ENCODE results near the gene GALNT15. TPM values are rescaled to one million over a fixed set of nuclear protein-coding genes. Genes with fewer than 3 reads are reported as not detected.

Gene GALNT15
- total RNA-seq, 1 donor from 2014 or later, result 0.08 TPM

DNA sequence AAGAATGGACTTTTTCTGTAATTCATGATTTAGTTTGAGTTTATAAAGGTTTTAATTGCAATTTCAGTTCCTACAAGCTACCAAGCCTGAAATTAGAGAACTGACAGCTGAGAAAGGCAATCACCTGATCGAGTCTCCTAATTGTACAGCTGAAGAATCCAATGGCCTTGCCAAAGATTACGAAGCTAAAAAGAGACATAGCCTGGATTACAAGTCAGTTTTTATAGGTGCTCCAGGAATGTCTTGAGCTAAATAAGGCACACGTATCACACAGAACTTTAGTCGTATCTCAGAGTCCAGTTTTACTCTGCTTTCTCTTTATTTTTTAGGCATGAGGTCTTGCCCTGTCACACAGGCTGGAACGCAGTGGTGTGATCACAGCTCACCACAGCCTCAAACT, 83.7 kb downstream of the GALNT15 start:
- H3K27me3 Mint-ChIP-seq (ENCODE audit: unreplicated experiment), result no peaks in the 10 kb centered on the region
- no peak overlapping the region for H3K27ac Mint-ChIP-seq (ENCODE audit: unreplicated experiment)
- DNase-seq (ENCODE audit: low spot score), result no peak
- no peaks in the 10 kb centered on the region for H3K9me3 Mint-ChIP-seq (ENCODE audit: unreplicated experiment)
- H3K4me1 Mint-ChIP-seq (ENCODE audit: unreplicated experiment), result peaks cover 5% of the 10 kb centered on the region
- peaks cover 6% of the 10 kb centered on the region for H3K36me3 Mint-ChIP-seq (ENCODE audit: low read depth, unreplicated experiment)
- TF ChIP-seq, protein P1, sequence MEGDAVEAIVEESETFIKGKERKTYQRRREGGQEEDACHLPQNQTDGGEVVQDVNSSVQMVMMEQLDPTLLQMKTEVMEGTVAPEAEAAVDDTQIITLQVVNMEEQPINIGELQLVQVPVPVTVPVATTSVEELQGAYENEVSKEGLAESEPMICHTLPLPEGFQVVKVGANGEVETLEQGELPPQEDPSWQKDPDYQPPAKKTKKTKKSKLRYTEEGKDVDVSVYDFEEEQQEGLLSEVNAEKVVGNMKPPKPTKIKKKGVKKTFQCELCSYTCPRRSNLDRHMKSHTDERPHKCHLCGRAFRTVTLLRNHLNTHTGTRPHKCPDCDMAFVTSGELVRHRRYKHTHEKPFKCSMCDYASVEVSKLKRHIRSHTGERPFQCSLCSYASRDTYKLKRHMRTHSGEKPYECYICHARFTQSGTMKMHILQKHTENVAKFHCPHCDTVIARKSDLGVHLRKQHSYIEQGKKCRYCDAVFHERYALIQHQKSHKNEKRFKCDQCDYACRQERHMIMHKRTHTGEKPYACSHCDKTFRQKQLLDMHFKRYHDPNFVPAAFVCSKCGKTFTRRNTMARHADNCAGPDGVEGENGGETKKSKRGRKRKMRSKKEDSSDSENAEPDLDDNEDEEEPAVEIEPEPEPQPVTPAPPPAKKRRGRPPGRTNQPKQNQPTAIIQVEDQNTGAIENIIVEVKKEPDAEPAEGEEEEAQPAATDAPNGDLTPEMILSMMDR (IDR thresholded peaks at IDR 0.05; ENCODE audit: unreplicated experiment), result no peak
- H3K4me3 Mint-ChIP-seq (ENCODE audit: unreplicated experiment), result no peak overlapping the region

DNA sequence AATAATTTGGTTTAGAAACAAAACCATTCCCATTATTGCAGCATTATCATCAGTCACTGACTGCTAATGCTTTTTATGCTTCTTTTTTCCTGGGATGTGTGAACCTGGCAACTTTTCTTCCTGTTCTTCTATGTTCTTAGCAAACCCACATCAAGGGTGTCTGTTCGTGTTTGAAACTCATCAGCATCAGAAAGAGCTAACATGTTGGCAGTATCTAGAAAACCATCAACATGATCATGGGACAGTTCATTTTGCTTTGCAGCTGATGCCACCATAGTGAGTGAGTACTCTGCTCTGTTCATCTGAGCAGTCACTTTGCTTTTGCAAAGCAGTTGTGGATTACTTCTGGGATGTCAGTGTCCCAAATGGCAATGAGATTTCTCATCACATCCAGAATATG, 84.4 kb downstream of the GALNT15 start:
- Mint-ChIP-seq H3K9me3 (ENCODE audit: unreplicated experiment) (no peaks in the 10 kb centered on the region), H3K4me3 (ENCODE audit: unreplicated experiment) (no peak overlapping the region), H3K27me3 (ENCODE audit: unreplicated experiment) (no peaks in the 10 kb centered on the region), H3K36me3 (ENCODE audit: low read depth, unreplicated experiment) (peaks cover 6% of the 10 kb centered on the region), H3K4me1 (ENCODE audit: unreplicated experiment) (peaks cover 5% of the 10 kb centered on the region), H3K27ac (ENCODE audit: unreplicated experiment) (no peak overlapping the region)
- DNase-seq (ENCODE audit: low spot score), result no peak
- TF ChIP-seq, protein P1 (IDR thresholded peaks at IDR 0.05; ENCODE audit: unreplicated experiment), result no peak

- TF ChIP-seq, protein P1 (IDR thresholded peaks at IDR 0.05; ENCODE audit: unreplicated experiment), result no peak
- no peak for DNase-seq (ENCODE audit: low spot score)
- Mint-ChIP-seq H3K36me3 (ENCODE audit: low read depth, unreplicated experiment) (peaks cover 6% of the 10 kb centered on the region), H3K4me1 (ENCODE audit: unreplicated experiment) (peaks cover 9% of the 10 kb centered on the region), H3K4me3 (ENCODE audit: unreplicated experiment) (no peak overlapping the region), H3K9me3 (ENCODE audit: unreplicated experiment) (no peaks in the 10 kb centered on the region), H3K27ac (ENCODE audit: unreplicated experiment) (no peak overlapping the region), H3K27me3 (ENCODE audit: unreplicated experiment) (no peaks in the 10 kb centered on the region)
Measured at GRCh38 chr3:16260046-16260445, 85.6 kb downstream of the GALNT15 start.

DNA sequence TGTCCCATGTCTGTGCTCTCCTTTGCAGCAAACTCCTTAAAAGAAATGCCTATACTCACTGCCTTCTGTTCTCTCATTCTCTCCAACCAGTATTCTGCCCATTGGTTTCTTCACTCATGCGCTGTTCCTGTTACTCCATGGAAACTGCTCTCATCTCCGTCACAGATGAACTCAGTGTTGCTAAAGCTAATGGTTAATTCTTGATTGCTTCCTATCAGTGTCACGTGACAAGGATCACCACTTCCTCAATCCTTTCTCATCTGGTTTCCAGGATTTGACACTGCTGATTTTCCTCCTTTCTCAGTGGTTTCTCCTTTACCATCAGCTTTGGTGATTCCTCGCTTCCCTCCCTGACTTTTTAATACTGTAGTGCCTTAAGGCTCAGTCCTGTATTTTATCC, 87.7 kb downstream of the GALNT15 start:
- peaks cover 6% of the 10 kb centered on the region for H3K36me3 Mint-ChIP-seq (ENCODE audit: low read depth, unreplicated experiment)
- no peak for DNase-seq (ENCODE audit: low spot score)
- peaks cover 18% of the 10 kb centered on the region for H3K4me1 Mint-ChIP-seq (ENCODE audit: unreplicated experiment)
- no peak overlapping the region for H3K4me3 Mint-ChIP-seq (ENCODE audit: unreplicated experiment)
- no peaks in the 10 kb centered on the region for H3K27me3 Mint-ChIP-seq (ENCODE audit: unreplicated experiment)
- no peaks in the 10 kb centered on the region for H3K9me3 Mint-ChIP-seq (ENCODE audit: unreplicated experiment)
- no peak overlapping the region for H3K27ac Mint-ChIP-seq (ENCODE audit: unreplicated experiment)
- TF ChIP-seq, protein P1 (IDR thresholded peaks at IDR 0.05; ENCODE audit: unreplicated experiment), result no peak

GRCh38 chr3:16264174-16264707, 89.8 kb downstream of the GALNT15 start:
- H3K27me3 Mint-ChIP-seq (ENCODE audit: unreplicated experiment), result no peaks in the 10 kb centered on the region
- H3K4me1 Mint-ChIP-seq (ENCODE audit: unreplicated experiment), result peaks cover 22% of the 10 kb centered on the region
- no peak for DNase-seq (ENCODE audit: low spot score)
- no peaks in the 10 kb centered on the region for H3K9me3 Mint-ChIP-seq (ENCODE audit: unreplicated experiment)
- peak overlapping the region; percentile 98 for H3K4me3 Mint-ChIP-seq (ENCODE audit: unreplicated experiment)
- H3K27ac Mint-ChIP-seq (ENCODE audit: unreplicated experiment), result peak overlapping the region; percentile 98
- peaks cover 6% of the 10 kb centered on the region for H3K36me3 Mint-ChIP-seq (ENCODE audit: low read depth, unreplicated experiment)
- TF ChIP-seq, protein P1 (IDR thresholded peaks at IDR 0.05; ENCODE audit: unreplicated experiment), result no peak

Data from endothelial cell (in vitro differentiated cells).